Effector memory CD4-positive, alpha-beta T cell (primary cell): ENCODE results near the gene TRPM8.

Source experiments
- DNase-seq, 3 donors: peaks; one replicate each; pipeline ENCODE4 v3.0.0-alpha.2; 2020
- H3K27ac ChIP-seq: 2 replicates; pipeline ENCODE4 v1.7.0; 2013; ENCODE audit warnings: mild to moderate bottlenecking, low read length, moderate library complexity; ENCODE audit not compliant: insufficient read depth, poor library complexity, severe bottlenecking
- H3K27me3 ChIP-seq: replicated peaks from 2 replicates; pipeline ENCODE4 v1.7.0; 2013; ENCODE audit warnings: mild to moderate bottlenecking, low read length; ENCODE audit not compliant: insufficient read depth, control insufficient read depth, poor library complexity, severe bottlenecking
- H3K36me3 ChIP-seq: 2 replicates; pipeline ENCODE4 v1.7.0; 2013; ENCODE audit warnings: mild to moderate bottlenecking, low read length, moderate library complexity; ENCODE audit not compliant: control insufficient read depth, insufficient read depth
- H3K4me1 ChIP-seq: 2 replicates; pipeline ENCODE4 v1.7.0; 2013; ENCODE audit warnings: low read length, mild to moderate bottlenecking; ENCODE audit not compliant: control insufficient read depth, insufficient read depth, poor library complexity, severe bottlenecking
- H3K4me3 ChIP-seq: 2 replicates; pipeline ENCODE4 v1.7.0; 2013; ENCODE audit warnings: low read length, low read depth, mild to moderate bottlenecking; ENCODE audit not compliant: insufficient read depth, poor library complexity, severe bottlenecking
- H3K9me3 ChIP-seq: 2 replicates; pipeline ENCODE4 v1.7.0; 2013; ENCODE audit warnings: mild to moderate bottlenecking, low read length, moderate library complexity; ENCODE audit not compliant: control insufficient read depth

The TRPM8 gene

DNA sequence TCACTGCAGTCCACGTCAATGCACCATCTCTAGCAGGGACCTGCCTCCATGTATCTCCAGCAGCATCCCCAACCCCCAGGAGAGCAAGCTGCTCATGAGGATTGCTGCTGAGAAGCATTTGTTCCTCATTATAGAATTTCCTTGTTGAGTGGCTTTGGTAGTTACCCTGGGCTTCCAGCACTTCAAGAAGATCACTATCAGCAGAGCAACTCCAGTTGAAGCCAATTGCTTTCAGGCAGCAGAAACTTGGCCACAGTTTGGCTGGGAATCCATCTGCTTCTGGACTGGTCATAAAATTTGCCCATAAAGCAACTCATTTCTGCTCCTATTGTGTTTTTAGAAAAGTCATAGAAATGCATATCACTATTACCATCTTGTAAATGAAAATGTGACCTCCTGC is 17.4 kb downstream of the TRPM8 start:
- Histone ChIP-seq H3K27ac (no peak overlapping the region), H3K4me3 (no peak overlapping the region), H3K27me3 (peaks cover 4% of the 10 kb centered on the region), H3K36me3 (no peaks in the 10 kb centered on the region), H3K4me1 (peaks cover 3% of the 10 kb centered on the region), H3K9me3 (no peaks in the 10 kb centered on the region)
- DNase-seq, result no peak

DNA sequence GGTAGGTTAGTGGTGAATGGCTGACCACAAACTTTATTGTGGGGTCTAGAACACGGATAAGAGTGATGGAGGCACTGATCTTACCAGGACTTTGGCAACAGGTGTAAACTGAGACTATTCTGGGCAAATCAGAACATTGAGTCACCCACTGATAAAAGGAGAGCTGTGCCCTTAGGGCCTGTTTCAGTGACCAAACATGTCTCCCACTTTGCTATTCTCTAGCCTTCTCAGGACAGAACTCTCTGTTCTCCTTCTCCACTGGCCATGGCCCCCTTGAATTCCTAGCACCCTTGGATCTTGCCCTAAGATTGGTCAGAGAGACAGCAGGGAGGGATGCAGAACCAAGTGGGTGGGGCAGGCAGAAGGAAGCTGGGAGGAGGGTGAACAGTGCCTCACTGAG is 18.3 kb downstream of the TRPM8 start:
- no peak overlapping the region for H3K4me3 ChIP-seq
- H3K4me1 ChIP-seq, result peaks cover 3% of the 10 kb centered on the region
- no peak for DNase-seq
- no peaks in the 10 kb centered on the region for H3K36me3 ChIP-seq
- no peak overlapping the region for H3K27ac ChIP-seq
- H3K27me3 ChIP-seq, result peaks cover 7% of the 10 kb centered on the region
- H3K9me3 ChIP-seq, result no peaks in the 10 kb centered on the region

GRCh38 chr2:233936089-233936488 is 18.9 kb downstream of the TRPM8 start:
- Histone ChIP-seq H3K27me3 (peaks cover 7% of the 10 kb centered on the region), H3K9me3 (no peaks in the 10 kb centered on the region), H3K4me1 (peaks cover 3% of the 10 kb centered on the region), H3K36me3 (no peaks in the 10 kb centered on the region), H3K4me3 (no peak overlapping the region), H3K27ac (no peak overlapping the region)
- no peak for DNase-seq

DNA sequence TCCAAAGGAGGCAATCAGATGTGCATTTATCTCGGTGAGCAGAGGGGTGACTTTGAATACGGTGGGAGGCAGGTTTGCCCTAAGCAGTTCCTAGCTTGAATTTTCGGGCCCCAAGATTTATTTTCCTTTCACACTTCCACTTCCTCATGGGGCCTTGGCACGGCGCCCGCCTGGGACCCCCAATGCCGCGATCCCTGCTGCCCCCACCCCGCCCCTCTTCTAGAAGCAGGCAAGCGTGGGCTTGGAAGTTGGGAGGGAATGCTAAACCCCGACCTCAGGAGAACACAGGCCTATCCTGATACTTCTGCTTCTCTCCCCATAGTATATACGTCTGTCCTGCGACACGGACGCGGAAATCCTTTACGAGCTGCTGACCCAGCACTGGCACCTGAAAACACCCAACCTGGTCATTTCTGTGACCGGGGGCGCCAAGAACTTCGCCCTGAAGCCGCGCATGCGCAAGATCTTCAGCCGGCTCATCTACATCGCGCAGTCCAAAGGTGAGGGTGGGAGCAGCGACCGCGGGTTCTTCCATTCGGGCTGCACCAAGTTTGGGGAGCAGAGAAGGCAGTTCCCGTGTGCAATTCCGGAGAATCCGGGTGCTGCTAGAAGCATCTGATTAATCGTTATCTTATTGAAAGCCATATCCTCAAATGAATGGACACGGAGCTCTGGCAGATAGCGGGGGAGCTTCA is 21.6 kb downstream of the TRPM8 start:
- Histone ChIP-seq H3K4me3 (peak overlapping the region; percentile 16), H3K27me3 (peaks cover 3% of the 10 kb centered on the region)
- no peak for DNase-seq

DNA sequence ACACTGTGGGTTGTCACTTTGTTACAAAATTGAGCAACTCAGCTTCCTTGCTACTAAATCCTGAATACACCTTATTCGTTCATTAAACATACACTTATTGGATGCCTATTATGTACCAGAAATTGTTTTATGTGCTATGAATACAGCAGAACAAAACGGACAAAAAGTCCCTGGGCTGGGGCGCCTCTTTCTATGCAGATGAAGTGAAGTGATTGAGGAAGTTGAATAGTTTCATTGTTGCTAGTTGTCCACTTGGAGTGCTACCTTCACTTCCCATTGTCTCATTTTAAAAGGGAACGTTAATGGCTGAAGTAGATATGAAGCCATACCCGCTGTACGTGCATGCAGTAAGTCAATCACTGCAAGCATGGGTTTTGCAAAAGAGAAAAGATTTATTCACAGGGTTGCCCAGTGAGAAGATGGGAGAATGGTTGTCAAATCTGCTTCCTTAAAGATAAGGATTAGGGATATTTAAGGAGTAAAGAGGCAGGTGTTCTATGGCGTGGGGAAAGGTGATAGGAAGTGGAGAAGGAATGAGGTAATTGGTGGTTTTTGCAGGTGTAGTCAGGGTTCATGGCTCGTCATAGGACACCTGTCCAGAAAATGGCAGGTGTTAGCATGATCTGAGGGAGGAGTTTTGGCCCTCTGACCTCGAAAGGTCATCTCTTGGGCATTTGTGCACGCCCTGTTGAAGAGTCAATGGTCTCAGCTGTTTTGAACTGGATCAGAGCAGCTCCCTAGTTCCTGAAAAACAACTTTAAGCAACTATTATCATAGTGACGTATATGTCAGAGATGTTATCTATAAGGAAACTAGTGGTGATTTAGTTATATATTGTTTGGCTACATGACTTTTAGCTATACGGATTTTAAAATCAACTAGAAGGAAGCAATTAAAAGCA is 23.5 kb downstream of the TRPM8 start:
- Histone ChIP-seq H3K9me3 (no peaks in the 10 kb centered on the region), H3K27me3 (peaks cover 3% of the 10 kb centered on the region), H3K4me3 (no peak overlapping the region), H3K4me1 (peaks cover 3% of the 10 kb centered on the region), H3K27ac (no peak overlapping the region), H3K36me3 (no peaks in the 10 kb centered on the region)
- no peak for DNase-seq

More for the DNA sequence above, 21.6 kb downstream of the TRPM8 start:
- no peak overlapping the region for H3K27ac ChIP-seq
- H3K4me1 ChIP-seq, result peaks cover 3% of the 10 kb centered on the region
- H3K36me3 ChIP-seq, result no peaks in the 10 kb centered on the region
- no peaks in the 10 kb centered on the region for H3K9me3 ChIP-seq

GRCh38 chr2:233942731-233943130 is 25.6 kb downstream of the TRPM8 start:
- H3K4me3 ChIP-seq, result no peak overlapping the region
- H3K4me1 ChIP-seq, result peaks cover 3% of the 10 kb centered on the region
- H3K9me3 ChIP-seq, result no peaks in the 10 kb centered on the region
- peaks cover 3% of the 10 kb centered on the region for H3K27me3 ChIP-seq
- H3K36me3 ChIP-seq, result no peaks in the 10 kb centered on the region
- DNase-seq, result no peak
- no peak overlapping the region for H3K27ac ChIP-seq

GRCh38 chr2:233944269-233944668 is 27.1 kb downstream of the TRPM8 start:
- Histone ChIP-seq H3K4me3 (no peak overlapping the region), H3K36me3 (no peaks in the 10 kb centered on the region), H3K27me3 (peaks cover 3% of the 10 kb centered on the region), H3K9me3 (no peaks in the 10 kb centered on the region), H3K27ac (no peak overlapping the region), H3K4me1 (no peaks in the 10 kb centered on the region)
- no peak for DNase-seq

GRCh38 chr2:233944722-233945121 is 27.5 kb downstream of the TRPM8 start:
- H3K4me3 ChIP-seq, result no peak overlapping the region
- H3K9me3 ChIP-seq, result no peaks in the 10 kb centered on the region
- H3K27me3 ChIP-seq, result peaks cover under 1% of the 10 kb centered on the region
- H3K36me3 ChIP-seq, result no peaks in the 10 kb centered on the region
- H3K4me1 ChIP-seq, result no peaks in the 10 kb centered on the region
- no peak overlapping the region for H3K27ac ChIP-seq
- no peak for DNase-seq

- no peaks in the 10 kb centered on the region for H3K4me1 ChIP-seq
- H3K9me3 ChIP-seq, result no peaks in the 10 kb centered on the region
- no peak for DNase-seq
- no peak overlapping the region for H3K27ac ChIP-seq
- H3K36me3 ChIP-seq, result no peaks in the 10 kb centered on the region
- H3K27me3 ChIP-seq, result no peaks in the 10 kb centered on the region
- no peak overlapping the region for H3K4me3 ChIP-seq
Measured at GRCh38 chr2:233945146-233945545, 28.0 kb downstream of the TRPM8 start.
